ENCODE measurements around the gene NUDT19. TPM values are rescaled to one million over a fixed set of nuclear protein-coding genes. Genes with fewer than 3 reads are reported as not detected.

Gene NUDT19
- total and polyA plus RNA-seq, 12 donors: 6.8 to 34.9 (median 20.9) TPM

GRCh38 chr19:32674931-32675719, 16.5 kb upstream of the NUDT19 start, which contains the start of gene ANKRD27:
ANKRD27 (minus strand) TSS chr19:32675180; CDS start chr19:32659015, 16,165 bp downstream.
- DNase-seq: peak; percentile 98 to 99 (median 99)
- intact Hi-C loops (cut with DNase I): no loop called here

GRCh38 chr19:32675720-32676185, 15.9 kb upstream of the NUDT19 start, which contains the start of gene RGS9BP:
RGS9BP (plus strand) TSS chr19:32675848; CDS start chr19:32676264, 416 bp downstream.
- peak within 1 kb of the TSS in 4 of 5 donors; percentile 61 to 92 (median 76) for H3K27ac ChIP-seq
- WGBS, 4 donors: 0 to 5% (median 2%) methylated on average over 5 to 53 of the region's 53 CpGs
- H3K36me3 ChIP-seq (replicated peaks in 1 of 2): no peaks in the 10 kb centered on the region
- H3K4me1 ChIP-seq (replicated peaks in 1 of 2): peaks cover 11 to 26% of the 10 kb centered on the region in 2 donors
- no peaks in the 10 kb centered on the region for H3K9me3 ChIP-seq (replicated peaks in 1 of 3)
- H3K27me3 ChIP-seq: peaks cover 6% of the 10 kb centered on the region
- peak within 1 kb of the TSS; percentile 54 to 98 (median 86) for H3K4me3 ChIP-seq
- DNase-seq: peak; percentile 85 to 90 (median 88)
- TF ChIP-seq POLR2A (IDR thresholded peaks at IDR 0.05) (no peak), CTCF (IDR thresholded peaks at IDR 0.05) (no peak)
- intact Hi-C loops (cut with DNase I): no loop called here

More at GRCh38 chr19:32674931-32675719, 16.5 kb upstream of the NUDT19 start, which contains the start of gene ANKRD27:
- Histone ChIP-seq H3K36me3 (replicated peaks in 1 of 2) (no peaks in the 10 kb centered on the region), H3K27ac (peak within 1 kb of the TSS in 4 of 5 donors; percentile 61 to 92 (median 76)), H3K4me3 (peak within 1 kb of the TSS; percentile 54 to 98 (median 86)), H3K9me3 (replicated peaks in 1 of 3) (no peaks in the 10 kb centered on the region), H3K27me3 (peaks cover 6% of the 10 kb centered on the region), H3K4me1 (replicated peaks in 1 of 2) (peaks cover 11 to 26% of the 10 kb centered on the region in 2 donors)
- 0 to 1% (median 0%) methylated on average over 17 to 75 of the region's 75 CpGs for WGBS, 4 donors
- TF ChIP-seq CTCF (IDR thresholded peaks at IDR 0.05) (no peak), POLR2A (IDR thresholded peaks at IDR 0.05) (peak; percentile 25 to 44)

GRCh38 chr19:32676186-32676894, 15.3 kb upstream of the NUDT19 start:
- no peaks in the 10 kb centered on the region for H3K36me3 ChIP-seq (replicated peaks in 1 of 2)
- no peaks in the 10 kb centered on the region for H3K9me3 ChIP-seq (replicated peaks in 1 of 3)
- H3K4me3 ChIP-seq: peak overlapping the region in 2 of 4 donors; percentile 54 to 84
- peaks cover 6% of the 10 kb centered on the region for H3K27me3 ChIP-seq
- H3K27ac ChIP-seq: peak overlapping the region in 1 of 5 donors; percentile 92
- WGBS, 4 donors: 2% methylated on average over 93 of the region's 93 CpGs; no CpG with 5 or more reads in 2 of the 4 donors
- H3K4me1 ChIP-seq (replicated peaks in 1 of 2): peaks cover 11 to 26% of the 10 kb centered on the region in 2 donors
- TF ChIP-seq CTCF (IDR thresholded peaks at IDR 0.05) (no peak), POLR2A (IDR thresholded peaks at IDR 0.05) (no peak)
- intact Hi-C loops (cut with DNase I): no loop called here
- DNase-seq: peak in 5 of 7 donors; percentile 22 to 43 (median 35)

GRCh38 chr19:32676895-32677359, 14.7 kb upstream of the NUDT19 start:
- Histone ChIP-seq H3K36me3 (replicated peaks in 1 of 2) (no peaks in the 10 kb centered on the region), H3K27ac (no peak overlapping the region), H3K9me3 (replicated peaks in 1 of 3) (no peaks in the 10 kb centered on the region), H3K4me3 (peak overlapping the region in 1 of 4 donors; percentile 84), H3K4me1 (replicated peaks in 1 of 2) (peaks cover 11 to 26% of the 10 kb centered on the region in 2 donors), H3K27me3 (peaks cover 6% of the 10 kb centered on the region)
- TF ChIP-seq CTCF (IDR thresholded peaks at IDR 0.05): no peak
- no peak for TF ChIP-seq POLR2A (IDR thresholded peaks at IDR 0.05)
- WGBS, 4 donors: 38 to 60% (median 42%) methylated on average over 15 to 33 of the region's 33 CpGs
- intact Hi-C loops (cut with DNase I): no loop called here
- DNase-seq: no peak
